Measurements from ENCODE around the gene KLF15.

KLF15 gene

DNA sequence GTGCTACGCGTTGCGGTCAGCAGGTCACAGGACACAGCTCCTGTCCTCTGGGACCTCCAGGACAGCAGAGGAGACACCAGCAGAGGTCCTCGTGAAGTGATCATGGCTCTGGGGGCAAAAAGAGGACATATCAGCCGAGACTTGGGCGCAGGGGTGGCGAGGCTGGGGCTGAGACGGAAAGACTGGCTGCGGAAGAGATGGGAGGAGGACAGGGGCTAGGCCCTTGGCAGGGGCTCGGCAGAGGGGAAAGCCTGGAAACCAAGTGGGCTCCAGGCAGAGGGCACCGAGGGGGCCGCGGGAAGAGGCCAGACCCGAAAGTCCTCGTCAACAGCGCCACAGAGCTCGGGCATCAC is 32.6 kb upstream of the KLF15 start:
- TF ChIP-seq, protein P1, sequence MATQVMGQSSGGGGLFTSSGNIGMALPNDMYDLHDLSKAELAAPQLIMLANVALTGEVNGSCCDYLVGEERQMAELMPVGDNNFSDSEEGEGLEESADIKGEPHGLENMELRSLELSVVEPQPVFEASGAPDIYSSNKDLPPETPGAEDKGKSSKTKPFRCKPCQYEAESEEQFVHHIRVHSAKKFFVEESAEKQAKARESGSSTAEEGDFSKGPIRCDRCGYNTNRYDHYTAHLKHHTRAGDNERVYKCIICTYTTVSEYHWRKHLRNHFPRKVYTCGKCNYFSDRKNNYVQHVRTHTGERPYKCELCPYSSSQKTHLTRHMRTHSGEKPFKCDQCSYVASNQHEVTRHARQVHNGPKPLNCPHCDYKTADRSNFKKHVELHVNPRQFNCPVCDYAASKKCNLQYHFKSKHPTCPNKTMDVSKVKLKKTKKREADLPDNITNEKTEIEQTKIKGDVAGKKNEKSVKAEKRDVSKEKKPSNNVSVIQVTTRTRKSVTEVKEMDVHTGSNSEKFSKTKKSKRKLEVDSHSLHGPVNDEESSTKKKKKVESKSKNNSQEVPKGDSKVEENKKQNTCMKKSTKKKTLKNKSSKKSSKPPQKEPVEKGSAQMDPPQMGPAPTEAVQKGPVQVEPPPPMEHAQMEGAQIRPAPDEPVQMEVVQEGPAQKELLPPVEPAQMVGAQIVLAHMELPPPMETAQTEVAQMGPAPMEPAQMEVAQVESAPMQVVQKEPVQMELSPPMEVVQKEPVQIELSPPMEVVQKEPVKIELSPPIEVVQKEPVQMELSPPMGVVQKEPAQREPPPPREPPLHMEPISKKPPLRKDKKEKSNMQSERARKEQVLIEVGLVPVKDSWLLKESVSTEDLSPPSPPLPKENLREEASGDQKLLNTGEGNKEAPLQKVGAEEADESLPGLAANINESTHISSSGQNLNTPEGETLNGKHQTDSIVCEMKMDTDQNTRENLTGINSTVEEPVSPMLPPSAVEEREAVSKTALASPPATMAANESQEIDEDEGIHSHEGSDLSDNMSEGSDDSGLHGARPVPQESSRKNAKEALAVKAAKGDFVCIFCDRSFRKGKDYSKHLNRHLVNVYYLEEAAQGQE (IDR thresholded peaks at IDR 0.05; ENCODE audit: insufficient read depth in 1 of 2, low read depth in 2 of 2, low read length in 2 of 2), result no peak
- no peak for TF ChIP-seq TAF1 (IDR thresholded peaks at IDR 0.05; ENCODE audit: borderline replicate concordance, insufficient read depth, low read length)
- no peak for TF ChIP-seq FOXP2 (optimal IDR thresholded peaks at IDR 0.05; ENCODE audit: borderline replicate concordance, extremely low read depth, extremely low read length, insufficient read depth)
- TF ChIP-seq SIN3A (IDR thresholded peaks at IDR 0.05; ENCODE audit: borderline replicate concordance, insufficient read depth, low read length), result no peak
- no peak for TF ChIP-seq POLR2AphosphoS5 (IDR thresholded peaks at IDR 0.05; ENCODE audit: low read depth, low read length)

DNA sequence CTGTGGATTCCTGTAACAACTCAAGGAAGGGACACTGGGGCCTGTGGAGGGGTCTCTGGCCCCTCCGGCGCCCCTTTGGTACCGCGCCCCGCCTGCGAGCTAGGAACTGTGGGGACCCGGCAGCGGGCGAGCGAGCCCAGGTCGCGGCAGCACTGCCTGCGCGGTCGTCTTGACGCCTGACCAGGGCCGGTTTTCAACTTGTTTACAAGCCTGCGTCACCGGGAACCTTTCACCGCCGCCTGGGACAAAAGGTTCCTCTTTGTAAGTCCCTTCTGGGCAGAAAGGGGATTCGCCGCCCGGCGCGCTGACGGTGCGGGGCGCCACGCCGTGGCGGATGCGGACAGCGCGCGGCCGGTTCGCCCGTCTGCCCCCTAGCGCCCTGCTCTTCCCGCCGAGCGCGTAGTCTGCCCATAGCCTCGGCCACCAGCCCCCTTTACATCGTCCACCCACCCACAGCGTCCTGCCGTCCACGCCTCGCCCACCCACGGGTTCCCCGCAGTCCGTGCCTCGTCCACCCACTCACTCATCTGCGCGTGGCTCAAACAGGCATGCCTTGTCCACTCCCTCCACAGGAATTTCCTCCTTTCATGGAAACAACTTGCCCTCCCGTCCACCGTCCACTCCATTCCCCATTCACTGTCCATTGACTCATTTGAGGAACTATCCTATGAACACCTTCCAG is 32.0 kb upstream of the KLF15 start:
- TF ChIP-seq FOXP2 (optimal IDR thresholded peaks at IDR 0.05; ENCODE audit: borderline replicate concordance, extremely low read depth, extremely low read length, insufficient read depth), result peak; percentile 57
- TF ChIP-seq, protein P1 (IDR thresholded peaks at IDR 0.05; ENCODE audit: insufficient read depth in 1 of 2, low read depth in 2 of 2, low read length in 2 of 2), result no peak

DNA sequence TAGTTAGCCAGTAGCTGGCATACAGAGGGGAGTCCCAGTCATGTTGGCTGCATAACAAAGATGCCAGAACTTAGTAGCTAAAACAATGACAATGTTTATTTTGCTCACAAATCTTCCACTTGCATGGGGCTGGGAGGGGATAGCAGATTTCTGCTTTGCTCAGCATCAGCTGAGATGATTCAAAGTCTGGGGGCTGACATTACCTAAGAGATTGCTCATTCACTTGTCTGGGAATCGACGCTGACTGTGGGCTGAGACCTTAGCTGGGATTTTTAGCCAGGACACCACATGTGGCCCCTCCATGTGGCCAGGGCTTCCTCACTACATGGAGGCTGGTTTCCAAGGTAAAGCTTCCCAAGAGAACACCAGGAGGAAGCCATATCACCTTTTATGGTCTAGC is 24.8 kb upstream of the KLF15 start:
- no peak for TF ChIP-seq SIN3A (IDR thresholded peaks at IDR 0.05; ENCODE audit: borderline replicate concordance, insufficient read depth, low read length)
- TF ChIP-seq, protein P1 (IDR thresholded peaks at IDR 0.05; ENCODE audit: insufficient read depth in 1 of 2, low read depth in 2 of 2, low read length in 2 of 2), result no peak
- TF ChIP-seq POLR2AphosphoS5 (IDR thresholded peaks at IDR 0.05; ENCODE audit: low read depth, low read length), result no peak
- no peak for TF ChIP-seq FOXP2 (optimal IDR thresholded peaks at IDR 0.05; ENCODE audit: borderline replicate concordance, extremely low read depth, extremely low read length, insufficient read depth)
- TF ChIP-seq TAF1 (IDR thresholded peaks at IDR 0.05; ENCODE audit: borderline replicate concordance, insufficient read depth, low read length), result no peak

DNA sequence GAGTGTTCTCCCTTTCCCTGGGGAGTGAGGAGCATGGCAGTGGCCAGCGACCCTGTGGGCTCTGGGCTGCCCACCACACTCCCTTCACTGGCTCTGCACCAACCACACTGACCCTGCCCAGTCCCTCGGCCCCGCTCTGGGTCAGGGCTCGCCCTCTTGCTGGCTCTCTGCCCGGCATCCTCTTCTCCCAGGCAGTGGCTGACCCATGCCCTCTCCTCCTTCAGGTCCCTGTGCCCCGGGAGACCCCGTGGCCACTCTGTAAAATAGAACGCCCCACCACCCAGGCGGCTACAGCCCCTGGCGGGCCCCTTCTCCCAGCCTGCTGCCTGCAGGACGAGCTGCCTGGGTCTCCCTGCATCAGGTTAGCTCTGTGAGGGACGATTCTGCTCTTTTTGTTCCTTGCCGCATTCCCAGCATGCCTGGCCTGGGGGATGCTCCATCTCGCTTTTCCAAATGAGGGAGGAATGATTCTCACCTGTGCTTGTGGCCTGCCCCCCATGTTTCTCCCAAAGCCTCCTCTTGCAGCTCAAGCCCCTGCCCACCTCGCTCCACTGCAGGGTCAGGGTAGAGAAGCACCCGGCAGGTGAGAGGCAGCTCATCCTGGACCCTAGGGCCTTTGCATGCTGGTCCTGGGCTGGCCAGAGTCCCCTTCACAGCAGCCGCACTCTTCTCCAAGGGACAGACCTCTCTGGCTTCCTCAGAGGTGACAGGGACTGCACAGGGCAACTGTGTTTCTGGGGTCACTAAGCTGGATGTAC is 23.0 kb upstream of the KLF15 start:
- no peak for TF ChIP-seq SIN3A (IDR thresholded peaks at IDR 0.05; ENCODE audit: borderline replicate concordance, insufficient read depth, low read length)
- TF ChIP-seq, protein P1 (IDR thresholded peaks at IDR 0.05; ENCODE audit: insufficient read depth in 1 of 2, low read depth in 2 of 2, low read length in 2 of 2), result no peak
- TF ChIP-seq TAF1 (IDR thresholded peaks at IDR 0.05; ENCODE audit: borderline replicate concordance, insufficient read depth, low read length), result no peak
- no peak for TF ChIP-seq POLR2AphosphoS5 (IDR thresholded peaks at IDR 0.05; ENCODE audit: low read depth, low read length)
- no peak for TF ChIP-seq FOXP2 (optimal IDR thresholded peaks at IDR 0.05; ENCODE audit: borderline replicate concordance, extremely low read depth, extremely low read length, insufficient read depth)

Measured in PFSK-1 (cell line).